ENCODE results near the gene OVAAL.

GRCh38 chr1:180530501-180530900 is 28.3 kb upstream of the OVAAL start:
- no peak for TF ChIP-seq RARB (CRISPR knock-in tag; IDR thresholded peaks at IDR 0.05)
- no peak for TF ChIP-seq TOX (CRISPR knock-in tag; IDR thresholded peaks at IDR 0.05; ENCODE audit: borderline replicate concordance)
- no peak for TF ChIP-seq PATZ1 (CRISPR knock-in tag; IDR thresholded peaks at IDR 0.05; ENCODE audit: borderline replicate concordance)

All from SK-N-SH treated with all-trans-retinoic acid at 6 μM for 48 hours (cell line).